HG02588 (cell line): Measurements from ENCODE around the gene TMEM183A.
"Not testable (repeated sequence)": the region's sequence is repeated elsewhere in the genome, so short reads cannot be mapped to it uniquely, and the experiment has no call there.

ENCODE experiments used
- ATAC-seq: cut with Tn5 transposase; IDR thresholded peaks from one replicate; pipeline ENCODE4 v1.9.1; 2021; ENCODE audit warnings: mild to moderate bottlenecking, moderate library complexity; ENCODE audit not compliant: unreplicated experiment

Gene TMEM183A

GRCh38 chr1:202987255-202987654 lies 19.9 kb upstream of the TMEM183A start:
- no peak for ATAC-seq

GRCh38 chr1:202987922-202988583 lies 19.1 kb upstream of the TMEM183A start:
- no peak for ATAC-seq

- ATAC-seq, result no peak
Observed at GRCh38 chr1:202989879-202990278, 17.3 kb upstream of the TMEM183A start.

GRCh38 chr1:202991112-202991511 lies 16.1 kb upstream of the TMEM183A start:
- ATAC-seq, result no peak

- no peak for ATAC-seq
Observed at GRCh38 chr1:202994756-202995155, 12.4 kb upstream of the TMEM183A start.

GRCh38 chr1:202998836-202999750 lies 8.1 kb upstream of the TMEM183A start:
- no peak for ATAC-seq

- no peak for ATAC-seq
Observed at GRCh38 chr1:203000217-203000944, 6.8 kb upstream of the TMEM183A start.

GRCh38 chr1:203001986-203002385 lies 5.2 kb upstream of the TMEM183A start:
- no peak for ATAC-seq

GRCh38 chr1:203002951-203003350 lies 4.2 kb upstream of the TMEM183A start:
- no peak for ATAC-seq

- ATAC-seq, result not testable (repeated sequence)
Observed at GRCh38 chr1:203005395-203006142, 1.6 kb upstream of the TMEM183A start.

GRCh38 chr1:203009185-203009584 lies 2.0 kb downstream of the TMEM183A start:
- ATAC-seq, result no peak

GRCh38 chr1:203011582-203011981 lies 4.4 kb downstream of the TMEM183A start:
- ATAC-seq, result no peak

- ATAC-seq, result no peak
Observed at GRCh38 chr1:203017061-203017460, 9.9 kb downstream of the TMEM183A start.

- no peak for ATAC-seq
Observed at GRCh38 chr1:203017692-203018091, 10.5 kb downstream of the TMEM183A start.

- not testable (repeated sequence) for ATAC-seq
Observed at GRCh38 chr1:203022855-203023254, 15.7 kb downstream of the TMEM183A start.

- ATAC-seq, result no peak
Observed at GRCh38 chr1:203025686-203026030, 18.5 kb downstream of the TMEM183A start.

- ATAC-seq, result peak; percentile 59
Observed at GRCh38 chr1:203026031-203026665, 19.0 kb downstream of the TMEM183A start, which contains the start of gene PPFIA4. Gene PPFIA4 (plus strand): TSS chr1:203026491. CDS start chr1:203039009, 12,518 bp downstream.

- ATAC-seq, result peak; percentile 15
Observed at GRCh38 chr1:203026666-203027663, 19.8 kb downstream of the TMEM183A start.
